GM12891 (cell line): ENCODE data around the gene TPGS2.

ENCODE experiments used
- PAX5 ChIP-seq: IDR thresholded peaks from 2 replicates; pipeline ENCODE4 v1.6.1; 2011; ENCODE audit warnings: low read length, moderate library complexity, mild to moderate bottlenecking; ENCODE audit not compliant: insufficient read depth, severe bottlenecking
- POLR2A ChIP-seq: IDR thresholded peaks from 2 replicates; pipeline ENCODE4 v1.6.1; 2011; ENCODE audit warnings: low read depth, low read length, control low read depth

DNA sequence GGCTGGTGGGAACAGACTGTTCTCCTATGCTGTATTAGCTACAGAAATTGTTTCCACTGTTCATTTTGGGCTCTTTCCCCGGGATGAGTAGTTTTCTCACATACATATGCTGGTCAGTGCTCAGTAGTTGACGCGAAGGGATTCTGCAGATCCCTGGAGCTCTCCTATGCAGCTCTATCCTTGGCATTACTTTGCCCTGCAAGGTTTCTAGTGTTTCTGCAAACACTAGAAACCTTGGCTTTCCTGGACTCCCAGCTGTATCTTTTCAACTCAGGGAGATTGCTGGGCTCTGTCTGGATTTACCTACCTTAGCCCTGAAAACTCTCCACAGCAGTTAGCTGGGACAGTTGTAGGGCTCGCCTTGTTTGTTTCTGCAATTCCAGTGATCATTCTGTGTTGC is 11.0 kb upstream of the TPGS2 start:
- TF ChIP-seq PAX5: no peak
- TF ChIP-seq POLR2A: no peak
